HG02642 (cell line): ENCODE measurements around the gene MACROD2.

Experiments
- ATAC-seq: cut with Tn5 transposase; IDR thresholded peaks from one replicate; pipeline ENCODE4 v1.9.1; 2021; ENCODE audit warnings: mild to moderate bottlenecking; ENCODE audit not compliant: unreplicated experiment, poor library complexity

Gene MACROD2

DNA sequence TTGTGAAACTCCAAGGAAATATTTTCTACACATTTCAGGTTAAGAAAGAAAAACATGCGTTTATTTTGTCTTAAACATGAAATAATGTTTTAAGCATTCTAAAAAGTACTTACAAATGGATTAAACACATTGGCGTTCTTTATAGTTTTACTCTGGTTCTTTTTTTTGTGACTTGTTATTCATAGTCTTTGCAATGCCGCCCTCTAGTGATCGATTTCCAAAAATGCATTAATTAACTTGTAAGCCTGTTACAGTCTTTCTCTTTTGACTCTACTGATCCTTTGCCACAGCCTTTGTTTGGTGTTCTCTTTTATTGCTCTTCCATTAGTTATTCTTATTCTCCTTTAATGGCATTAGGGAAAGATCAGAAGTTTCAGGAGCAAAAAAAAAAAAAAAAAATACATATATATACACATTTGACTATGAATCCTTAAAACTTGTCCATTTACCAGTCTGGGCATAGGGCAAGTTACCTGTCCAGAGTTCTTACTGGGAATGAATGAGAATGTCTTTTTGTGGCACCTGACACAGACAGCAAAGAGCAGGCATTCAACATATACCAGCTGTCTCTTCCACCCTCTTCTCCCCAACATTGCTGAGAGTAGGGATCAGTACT lies 59.9 kb downstream of the MACROD2 start:
- no peak for ATAC-seq

DNA sequence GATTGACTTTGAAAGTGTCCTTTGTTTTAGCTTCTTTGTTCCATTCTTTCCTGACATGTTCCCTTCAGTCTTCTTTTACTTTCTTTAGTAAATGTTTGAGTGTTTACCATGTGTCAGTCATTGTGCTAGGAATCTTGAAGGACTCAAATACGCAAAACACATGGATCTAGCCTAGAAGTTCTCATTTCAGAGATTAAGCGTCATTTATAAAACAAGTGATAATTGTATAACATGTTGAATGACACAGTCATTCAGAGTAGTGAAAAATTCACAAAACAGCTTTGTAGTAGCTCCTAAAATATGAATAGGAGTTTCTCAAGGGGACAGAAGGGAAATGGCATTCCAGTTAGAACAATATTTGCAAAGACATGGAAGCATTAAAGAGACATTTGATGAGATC lies 66.9 kb downstream of the MACROD2 start:
- ATAC-seq = no peak

DNA sequence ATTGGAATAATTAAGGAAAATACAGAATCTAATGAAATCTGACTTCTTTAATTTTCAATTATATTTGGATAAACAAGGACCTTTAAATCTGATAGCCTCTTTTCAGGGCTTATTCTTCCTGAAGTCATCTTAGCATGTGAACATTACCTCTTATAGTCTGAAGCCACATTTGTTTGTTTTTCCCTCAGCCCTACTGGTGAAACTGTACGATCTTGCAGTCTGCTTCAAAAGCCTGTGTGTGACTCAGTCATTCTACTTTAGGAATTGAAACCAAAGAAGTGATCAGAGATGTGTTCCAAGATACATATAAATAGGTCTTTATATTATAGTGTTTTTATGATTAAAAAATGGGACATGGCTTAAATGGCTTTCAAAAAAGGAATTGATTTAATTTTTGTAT lies 67.5 kb downstream of the MACROD2 start:
- no peak for ATAC-seq

DNA sequence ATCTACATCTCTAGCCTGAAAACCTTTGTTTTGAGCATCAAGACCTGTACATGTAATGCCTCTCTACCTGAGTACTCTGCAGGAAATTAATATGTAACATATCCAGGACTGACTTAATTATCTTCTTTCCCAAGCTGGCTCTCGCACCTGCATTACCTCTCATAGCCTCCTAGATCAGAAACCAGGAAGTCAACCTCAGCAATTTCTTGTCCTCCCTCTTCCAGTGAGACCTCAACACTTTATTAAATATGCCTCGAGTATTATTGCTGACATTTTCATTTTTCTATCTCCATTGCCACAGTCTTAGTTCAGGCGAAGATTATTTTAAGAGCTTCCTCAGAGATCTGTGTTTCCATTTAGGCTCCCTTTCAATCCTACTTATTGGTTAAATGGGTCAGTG lies 69.0 kb downstream of the MACROD2 start:
- ATAC-seq = no peak

DNA sequence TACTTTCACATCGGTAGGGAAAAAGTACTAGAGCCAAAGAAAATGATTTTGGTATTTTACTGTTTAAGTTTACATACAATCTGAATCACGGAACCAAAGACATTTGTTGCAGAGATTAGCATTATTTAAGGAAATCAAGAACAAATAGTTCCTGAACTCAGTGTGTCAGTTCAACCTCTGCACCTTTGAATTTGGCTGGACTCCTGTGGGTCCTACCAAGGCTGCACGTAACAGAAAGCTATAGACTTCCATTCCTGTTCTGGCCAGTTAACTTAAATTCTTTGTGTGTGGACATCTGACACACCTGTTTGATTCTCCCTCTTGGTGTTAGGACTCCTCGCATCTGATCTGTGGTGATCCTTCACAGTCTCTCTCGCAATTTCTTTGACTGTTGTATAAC lies 69.6 kb downstream of the MACROD2 start:
- no peak for ATAC-seq

DNA sequence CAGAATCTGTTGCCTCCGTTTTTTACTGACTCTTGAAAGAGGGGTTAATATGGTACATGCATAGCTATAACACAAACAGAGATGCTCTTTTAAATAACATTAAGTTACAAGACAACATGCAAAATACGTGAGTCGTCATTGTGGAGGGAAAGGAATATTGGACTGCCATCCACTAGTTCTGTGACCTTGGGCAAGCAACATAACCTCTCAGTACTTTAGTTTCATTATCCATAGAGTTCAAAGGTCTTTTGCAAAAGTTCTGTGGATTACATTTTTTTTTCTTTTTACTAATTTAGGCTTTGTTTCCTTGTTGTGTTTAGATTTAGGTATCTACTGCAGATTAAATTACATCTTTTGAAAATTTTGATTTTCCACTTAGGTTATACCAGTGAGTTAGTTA lies 70.5 kb downstream of the MACROD2 start:
- ATAC-seq = no peak

DNA sequence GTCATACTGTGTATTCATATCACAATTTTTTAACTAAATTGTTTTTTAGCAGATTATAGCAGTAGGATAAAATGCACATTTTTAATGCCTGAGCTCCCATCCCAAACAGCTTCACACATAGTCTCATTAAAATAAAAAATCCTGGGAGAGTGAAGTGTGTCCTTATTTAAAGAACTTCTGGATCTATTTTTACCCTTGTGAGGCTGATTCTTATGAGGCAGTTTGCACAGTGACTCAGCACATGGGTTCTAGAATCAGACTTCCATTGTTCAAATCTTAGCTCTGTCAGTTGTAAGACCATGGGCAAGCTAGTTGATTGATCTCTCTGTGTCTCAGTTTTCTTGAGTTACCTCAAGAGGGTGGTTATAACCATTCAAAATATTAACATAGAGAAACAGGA lies 72.3 kb downstream of the MACROD2 start:
- no peak for ATAC-seq

DNA sequence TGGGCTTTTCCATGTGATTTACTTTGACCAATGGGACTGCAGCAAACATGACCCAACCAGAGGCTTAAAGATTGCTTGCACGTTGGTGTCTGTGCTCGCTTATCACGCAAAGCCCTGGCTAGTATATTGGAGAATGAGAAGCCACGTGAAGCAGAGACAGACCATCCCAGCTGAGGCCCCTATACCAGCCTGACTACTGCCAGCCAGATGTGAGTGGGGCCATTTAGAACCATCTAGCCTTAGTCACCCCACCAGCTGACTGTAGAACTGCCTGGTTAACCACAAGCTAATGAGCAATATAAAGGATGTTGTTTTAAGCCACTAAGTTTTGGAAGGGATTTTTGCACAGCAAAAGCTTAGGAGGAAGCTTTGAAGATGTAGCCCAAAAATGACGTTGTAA lies 74.5 kb downstream of the MACROD2 start:
- no peak for ATAC-seq

DNA sequence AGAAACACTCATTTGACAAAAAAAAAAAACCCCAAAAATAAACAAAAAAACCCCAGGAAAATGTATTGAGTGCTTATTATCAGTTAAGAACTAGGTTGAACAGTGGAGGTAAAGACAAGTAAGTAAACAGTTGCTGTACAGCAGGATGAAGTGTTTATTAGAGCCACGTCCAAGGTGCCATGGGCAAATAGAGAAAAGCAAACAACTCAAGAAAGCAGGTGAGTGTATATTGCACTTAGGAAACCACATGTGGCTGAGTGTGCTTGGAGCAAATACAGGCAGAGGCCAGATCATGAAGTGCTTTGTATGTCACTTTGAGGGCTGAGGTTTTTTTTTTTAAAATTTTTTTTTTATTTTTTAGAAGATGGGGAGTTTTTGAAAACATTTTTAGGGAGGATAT lies 98.3 kb downstream of the MACROD2 start:
- no peak for ATAC-seq

DNA sequence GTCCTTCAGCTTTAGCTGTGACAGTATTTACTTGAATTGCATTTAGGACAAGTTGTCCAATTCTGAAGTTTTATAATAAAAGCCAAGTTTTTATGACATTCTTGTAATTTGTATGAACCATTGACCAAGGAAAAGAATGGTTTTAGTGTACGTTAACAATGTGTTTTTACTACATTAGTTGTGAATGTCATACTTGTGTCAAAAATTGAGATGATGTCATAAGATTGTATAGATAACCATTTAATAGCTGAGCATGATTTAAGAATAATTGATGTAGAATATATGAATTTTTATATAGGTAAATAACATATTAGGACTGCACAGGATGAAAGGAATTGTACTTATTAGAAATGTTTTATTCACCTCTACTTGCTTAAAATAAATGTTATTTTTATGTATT lies 102.9 kb downstream of the MACROD2 start:
- ATAC-seq = no peak

DNA sequence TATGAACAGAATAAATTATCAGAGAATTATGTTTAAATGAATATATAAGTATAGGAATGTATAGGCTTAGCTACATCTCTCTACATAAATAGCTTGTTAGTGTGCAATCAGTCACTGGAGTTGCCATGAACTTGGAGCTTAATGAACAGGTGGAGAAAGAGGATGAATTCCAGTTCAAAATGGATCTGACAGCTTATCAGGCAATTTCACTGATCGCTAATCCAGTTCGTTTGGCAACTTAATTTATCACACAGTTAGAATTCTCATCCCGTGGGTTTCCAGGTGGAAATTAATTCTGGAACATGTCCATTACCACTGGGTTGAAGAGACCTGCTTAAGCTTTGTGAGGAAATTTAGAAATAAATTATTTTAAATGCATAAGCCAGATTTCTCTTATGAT lies 118.1 kb downstream of the MACROD2 start:
- ATAC-seq = no peak

DNA sequence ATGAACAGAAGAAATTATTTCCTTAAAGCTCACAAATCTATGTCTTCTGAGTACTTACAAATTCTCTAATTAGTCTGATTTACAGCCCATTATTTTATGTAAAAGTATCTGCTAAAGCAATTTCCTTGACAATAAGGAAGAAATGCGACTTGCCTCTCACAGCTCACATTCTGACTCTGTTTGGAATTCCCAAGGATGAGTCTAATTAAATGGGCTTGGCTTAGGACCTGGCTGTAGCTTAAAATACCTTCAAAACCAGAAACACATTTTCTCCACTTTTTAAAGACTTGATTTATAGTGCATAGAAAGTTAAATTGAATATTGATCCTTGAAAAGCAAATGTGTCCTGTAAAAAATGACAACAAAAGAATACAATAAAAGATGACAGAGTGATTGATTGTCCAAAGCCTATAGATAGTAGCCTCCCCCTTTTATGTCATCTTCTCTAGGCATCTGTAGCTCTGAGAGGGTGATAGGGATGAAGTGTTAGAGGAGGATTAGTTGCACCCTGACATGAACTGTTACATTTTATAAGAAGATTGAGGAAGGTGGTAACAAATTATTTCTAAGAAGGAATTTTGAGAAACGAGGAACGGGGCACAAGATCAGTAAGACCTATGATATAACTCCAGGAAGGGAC lies 118.9 kb downstream of the MACROD2 start:
- ATAC-seq = no peak

DNA sequence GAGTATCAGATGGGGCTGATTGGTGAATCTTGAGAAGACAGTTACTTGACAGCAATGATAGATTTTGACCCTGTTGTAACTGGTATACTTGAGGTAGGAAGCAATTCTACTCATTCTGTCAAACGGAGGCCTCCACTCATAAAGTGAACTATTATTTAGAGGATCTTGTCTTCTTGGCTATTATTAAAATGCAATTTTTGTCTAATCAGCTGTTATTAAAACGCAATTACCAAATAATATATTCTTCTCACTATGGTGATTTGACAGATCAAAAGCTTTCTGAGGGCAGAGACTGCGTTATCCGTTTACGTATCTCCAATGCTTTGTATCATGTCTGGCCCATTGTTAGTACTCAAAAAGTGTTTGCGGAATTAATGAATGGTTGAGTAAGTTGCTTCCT lies 120.7 kb downstream of the MACROD2 start:
- no peak for ATAC-seq

DNA sequence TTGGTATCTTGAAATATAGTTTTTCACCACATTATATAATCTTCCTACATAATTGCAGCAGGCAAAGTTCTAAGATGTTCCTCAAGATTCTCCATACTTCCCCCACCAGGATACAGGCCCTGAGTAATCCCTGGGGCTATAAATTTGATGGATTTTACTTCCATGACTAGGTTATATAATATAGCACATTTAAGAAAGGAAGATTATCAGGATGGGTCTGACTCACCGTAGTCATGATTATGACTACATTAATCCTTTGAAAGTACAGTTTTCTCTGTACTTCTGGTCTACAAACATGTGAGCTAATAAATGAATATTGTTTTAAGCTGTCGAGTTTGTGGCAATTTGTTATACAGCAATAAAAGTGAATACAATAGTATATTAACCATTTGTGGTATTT lies 122.5 kb downstream of the MACROD2 start:
- ATAC-seq = no peak

DNA sequence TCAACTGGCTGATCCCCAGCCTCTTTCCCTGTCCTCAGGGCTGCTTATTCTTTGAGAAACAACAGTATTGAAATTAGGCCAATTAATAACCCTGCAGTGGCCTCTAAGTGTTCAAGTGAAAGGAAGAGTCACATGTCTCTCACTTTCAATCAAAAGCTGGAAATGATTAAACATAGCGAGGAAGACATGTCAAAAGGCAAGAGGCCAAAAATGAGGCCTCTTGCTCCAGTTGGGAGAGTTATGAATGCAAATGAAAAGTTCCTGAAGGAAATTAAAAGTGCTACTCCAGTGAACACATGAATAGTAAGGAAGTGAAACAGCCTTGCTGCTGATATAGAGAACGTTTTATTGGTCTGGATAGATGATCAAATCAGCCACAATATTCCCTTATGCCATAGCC lies 131.5 kb downstream of the MACROD2 start:
- no peak for ATAC-seq

DNA sequence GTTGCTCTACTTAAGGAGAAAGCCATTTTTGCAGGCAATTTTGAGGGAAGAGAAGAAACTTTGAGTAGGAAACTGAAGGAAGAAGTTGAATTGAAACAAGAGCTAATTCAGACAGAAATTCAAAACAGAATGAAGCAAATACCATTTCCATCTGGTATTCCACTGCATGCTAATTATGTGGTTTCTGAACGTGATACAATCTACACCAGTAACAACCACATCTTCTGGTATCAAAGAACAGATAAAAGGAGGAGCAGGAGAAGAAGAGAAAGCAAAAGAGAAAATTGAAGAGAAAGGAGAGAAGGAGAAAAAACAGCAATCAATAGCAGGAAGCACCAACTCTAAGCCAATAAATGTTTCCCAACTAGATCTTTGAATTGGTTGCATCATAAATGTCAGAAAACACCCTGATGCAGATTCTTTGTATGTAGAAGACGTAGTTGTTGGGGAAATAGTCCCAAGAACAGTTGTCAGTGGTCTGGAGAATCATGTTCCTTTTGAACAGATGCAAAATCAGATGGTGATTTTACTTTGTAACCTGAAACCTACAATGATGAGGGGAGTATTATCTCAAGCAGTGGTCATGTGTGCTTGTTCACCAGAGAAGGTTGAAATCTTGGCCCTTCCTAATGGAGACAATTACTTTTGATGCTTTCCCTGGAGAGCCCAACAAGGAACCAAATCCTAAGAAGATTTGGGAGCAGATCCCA lies 132.4 kb downstream of the MACROD2 start:
- no peak for ATAC-seq

DNA sequence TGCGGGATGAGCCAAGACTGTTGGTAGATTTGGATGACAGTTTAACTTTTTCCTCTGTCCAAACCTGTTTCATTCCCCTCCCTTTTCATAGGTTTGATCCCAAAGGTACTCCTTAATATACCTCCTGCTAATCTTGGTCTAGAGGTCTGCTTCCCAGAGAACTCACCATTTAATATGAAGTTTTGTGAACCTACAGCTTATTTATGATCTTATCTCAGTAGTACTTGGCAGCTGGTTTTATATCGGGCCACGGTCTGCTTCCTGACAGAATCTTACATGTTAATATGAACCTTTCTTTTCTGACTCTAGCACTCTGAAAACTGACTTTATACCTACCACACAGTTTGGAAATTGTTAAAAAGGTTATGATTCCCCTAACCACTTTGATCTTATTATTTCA lies 138.7 kb downstream of the MACROD2 start:
- no peak for ATAC-seq

DNA sequence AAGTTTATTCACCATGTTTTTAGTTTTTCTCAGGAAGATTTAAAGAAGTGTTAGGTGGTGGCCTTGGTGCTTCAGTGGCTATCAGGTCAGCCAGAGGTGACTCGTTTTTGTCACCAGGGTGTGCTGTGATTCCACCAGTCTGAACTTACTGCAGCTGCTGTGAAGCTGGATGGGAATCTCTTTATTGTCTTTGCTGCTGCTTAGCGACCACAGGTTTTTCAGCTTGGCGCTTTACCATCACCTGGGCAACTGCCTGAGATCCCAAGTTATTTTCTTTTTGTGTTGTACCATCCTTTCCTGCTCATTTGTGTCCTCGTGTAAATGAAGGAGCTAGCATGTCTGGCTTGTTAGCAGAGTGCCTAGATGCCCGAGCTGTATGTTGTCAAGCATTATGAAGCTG lies 146.9 kb downstream of the MACROD2 start:
- no peak for ATAC-seq

DNA sequence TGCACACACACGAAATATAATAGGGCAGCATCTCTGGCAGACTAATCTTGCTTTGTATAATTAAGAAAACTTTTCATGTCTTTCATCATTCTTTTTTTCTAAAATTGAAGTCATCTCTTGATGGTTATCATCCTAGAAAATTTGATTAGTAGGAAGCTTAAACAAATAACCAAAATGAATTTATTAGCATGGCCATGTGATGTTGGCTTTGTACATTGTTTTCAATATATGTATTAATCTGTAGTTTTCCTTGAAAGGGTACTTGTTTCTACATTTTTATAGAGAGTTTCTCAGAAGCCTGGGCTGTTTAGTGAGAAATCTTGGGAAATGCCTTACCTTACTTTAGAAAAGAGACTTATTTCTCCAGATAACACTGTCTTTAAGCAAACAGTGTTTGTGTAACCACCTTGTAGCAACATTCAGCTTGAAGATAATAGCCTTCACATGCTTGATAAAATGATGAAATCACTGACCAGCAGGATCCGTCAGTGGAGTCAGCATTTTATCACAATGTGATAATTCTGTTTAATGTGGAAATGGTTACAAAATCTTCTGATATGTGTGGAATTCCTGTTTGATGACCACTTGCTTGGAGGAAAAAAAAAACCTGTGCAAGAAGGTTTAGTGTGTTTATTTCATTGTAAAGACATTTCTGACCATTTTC lies 147.8 kb downstream of the MACROD2 start:
- ATAC-seq = no peak

DNA sequence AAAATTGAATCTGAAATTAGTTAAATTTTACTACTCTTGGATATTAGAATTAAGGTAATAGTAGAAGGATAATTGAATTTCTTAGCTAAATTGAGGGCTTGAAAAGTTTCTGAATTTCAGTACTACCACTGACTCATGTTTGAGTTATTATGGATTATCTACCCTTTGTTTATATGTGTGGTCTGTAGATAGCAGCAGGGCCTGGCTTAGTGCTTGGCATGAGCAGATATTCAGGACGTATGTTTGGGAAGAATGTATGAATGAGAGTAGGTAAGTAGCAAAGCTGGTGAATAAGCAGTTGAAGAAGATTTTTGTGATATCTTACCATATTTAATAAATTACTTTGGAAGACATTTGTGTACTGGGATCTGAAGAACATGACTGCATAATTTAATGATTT lies 152.7 kb downstream of the MACROD2 start:
- no peak for ATAC-seq

DNA sequence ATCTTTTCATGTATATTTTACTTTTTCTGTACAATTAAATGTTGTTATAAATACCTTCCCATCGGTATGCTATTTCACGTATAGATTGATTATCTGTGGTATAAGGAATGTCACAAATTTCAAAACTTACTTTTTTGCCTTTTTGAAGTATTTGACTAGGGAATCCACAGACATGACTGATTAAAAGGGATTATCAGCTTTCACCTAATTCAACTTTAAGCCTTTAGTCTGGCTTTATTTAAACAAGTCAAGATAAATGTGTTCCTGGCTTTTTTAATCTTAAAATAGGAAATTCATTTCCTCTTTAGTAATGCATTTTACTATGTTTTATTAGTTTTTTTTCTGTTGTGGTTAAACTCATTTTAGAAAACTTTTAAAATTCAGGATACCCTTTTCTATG lies 160.0 kb downstream of the MACROD2 start:
- no peak for ATAC-seq
